Hematopoietic multipotent progenitor cell treated with erythropoietin and hydrocortisone succinate and interleukin-3 and kit ligand, for 4 days (in vitro differentiated cells): Measurements from ENCODE around the gene SLC17A3.

ENCODE experiments used
- DNase-seq: peaks from one replicate; pipeline ENCODE4 v3.0.0-alpha.2; 2015

Gene SLC17A3

GRCh38 chr6:25835442-25836283, 38.4 kb downstream of the SLC17A3 start:
- no peak for DNase-seq

DNA sequence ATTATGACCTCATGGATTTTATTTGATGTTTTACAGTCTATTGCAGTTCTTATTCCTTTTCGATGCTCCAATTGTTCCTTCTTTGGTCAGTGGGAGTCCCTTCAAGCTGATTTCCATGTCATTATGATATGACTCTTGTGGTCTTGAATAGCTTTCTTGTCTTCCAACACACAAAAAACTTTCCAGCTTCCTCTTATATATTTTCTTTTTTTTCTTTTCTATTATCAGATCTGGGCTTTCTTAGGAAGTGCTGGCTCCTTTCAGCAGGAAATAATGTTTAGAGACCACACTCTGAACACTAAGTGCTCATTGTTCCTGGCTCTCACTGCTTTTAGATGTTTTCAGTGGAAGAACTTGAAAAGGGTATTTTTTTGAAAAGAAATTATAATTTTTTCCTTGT, 39.1 kb downstream of the SLC17A3 start:
- DNase-seq, result peak; percentile 8

DNA sequence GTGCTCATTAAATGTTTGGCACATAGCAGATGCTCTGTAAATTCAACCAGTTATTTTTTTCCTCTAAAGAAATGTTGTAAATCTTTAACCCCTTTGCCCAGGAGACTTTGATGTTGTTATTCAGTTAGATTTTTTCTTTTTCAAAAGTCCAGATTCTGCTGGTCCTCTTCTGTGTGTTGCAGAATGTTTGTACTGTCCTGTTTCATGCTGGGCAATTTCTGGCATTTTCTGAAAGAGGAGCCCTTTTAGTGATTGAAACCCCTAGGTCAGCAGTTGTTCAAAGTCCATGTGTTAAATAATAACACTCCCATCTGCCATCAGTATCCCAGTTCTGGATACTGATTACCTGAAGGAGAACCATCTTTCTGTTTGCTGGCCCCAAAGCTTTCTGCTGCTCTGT, 40.9 kb downstream of the SLC17A3 start:
- no peak for DNase-seq

GRCh38 chr6:25832670-25833069, 41.4 kb downstream of the SLC17A3 start:
- no peak for DNase-seq

DNA sequence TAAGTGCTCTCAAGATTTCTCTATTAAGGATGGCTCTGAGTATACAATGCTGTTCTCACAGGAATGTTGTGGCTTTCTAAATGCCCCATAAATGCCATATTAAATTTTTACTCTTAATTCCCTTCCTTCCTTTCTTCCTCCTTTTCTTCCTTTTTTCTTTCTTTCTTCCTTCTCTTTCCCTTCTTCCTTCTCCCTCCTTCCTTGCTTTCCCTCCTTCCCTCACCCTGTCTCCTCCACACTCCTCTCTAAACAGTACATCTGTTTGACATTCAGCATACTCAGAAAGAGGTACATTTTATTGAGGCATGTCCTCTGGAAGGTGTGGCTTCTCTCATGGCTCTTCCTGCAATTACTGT, 41.8 kb downstream of the SLC17A3 start:
- no peak for DNase-seq

- DNase-seq, result no peak
These were observed 42.3 kb downstream of the SLC17A3 start, which contains the start of gene SLC17A1 for GRCh38 chr6:25831532-25832306. Gene SLC17A1 (minus strand): TSS chr6:25832052. CDS start chr6:25830557, 1,495 bp downstream.

DNA sequence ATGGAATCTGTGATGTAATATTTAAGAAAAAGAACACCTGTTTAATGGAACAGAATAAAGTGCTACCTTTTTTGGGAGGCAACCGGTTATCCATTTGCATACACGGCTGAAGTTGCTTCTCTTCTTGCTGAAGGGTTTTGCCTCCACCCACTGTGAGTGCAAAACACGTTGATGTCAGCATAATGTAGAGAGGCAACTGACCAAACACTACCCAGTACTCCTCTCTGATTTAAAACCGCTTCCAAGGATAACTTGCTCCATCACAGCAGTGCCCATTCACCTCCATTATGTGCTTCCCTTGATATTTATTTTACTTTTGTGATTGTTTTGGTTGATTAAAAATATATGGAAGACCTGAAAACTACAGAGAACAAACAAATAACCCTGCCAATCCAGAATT, 43.6 kb downstream of the SLC17A3 start:
- DNase-seq, result no peak

- DNase-seq, result no peak
These were observed 44.7 kb downstream of the SLC17A3 start for GRCh38 chr6:25829375-25829774.

GRCh38 chr6:25821341-25821740, 52.7 kb downstream of the SLC17A3 start:
- no peak for DNase-seq

DNA sequence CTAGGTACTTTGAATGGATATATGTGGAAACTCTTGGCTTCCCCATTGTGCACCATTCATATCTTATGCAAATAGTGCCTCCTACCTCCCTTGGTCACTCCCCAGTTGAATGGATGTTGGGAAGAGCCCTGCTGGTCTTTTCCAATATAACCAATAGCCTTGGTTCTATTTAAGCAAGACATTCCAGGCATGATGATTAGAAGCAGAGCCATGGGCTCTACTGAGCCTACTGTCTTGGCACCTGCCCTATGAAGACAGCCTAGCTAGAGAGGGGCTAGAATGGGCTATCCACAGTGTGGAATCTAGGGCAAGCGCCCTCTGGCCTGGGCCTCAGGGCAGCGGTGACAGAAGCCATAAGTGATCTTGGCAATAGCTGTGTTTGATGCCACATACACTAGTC, 57.8 kb downstream of the SLC17A3 start:
- DNase-seq, result no peak

- no peak for DNase-seq
These were observed 58.8 kb downstream of the SLC17A3 start for GRCh38 chr6:25815194-25815593.

DNA sequence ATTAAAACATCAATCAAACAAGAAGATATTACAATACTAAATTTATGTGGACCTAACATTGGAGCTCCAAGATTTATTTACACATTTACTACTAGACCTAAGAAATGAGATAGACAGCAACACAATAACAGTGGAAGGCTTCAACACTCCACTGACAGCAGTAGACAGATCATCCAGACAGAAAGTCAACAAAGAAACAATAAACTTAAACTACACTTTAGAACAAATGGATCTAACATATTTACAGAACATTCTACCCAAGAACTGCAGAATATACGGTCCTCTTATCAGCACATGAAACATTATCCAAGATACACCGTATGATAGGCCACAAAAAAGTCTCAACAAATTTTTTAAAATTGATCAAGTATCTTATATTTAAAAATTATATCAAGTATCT, 69.2 kb downstream of the SLC17A3 start:
- DNase-seq, result no peak

DNA sequence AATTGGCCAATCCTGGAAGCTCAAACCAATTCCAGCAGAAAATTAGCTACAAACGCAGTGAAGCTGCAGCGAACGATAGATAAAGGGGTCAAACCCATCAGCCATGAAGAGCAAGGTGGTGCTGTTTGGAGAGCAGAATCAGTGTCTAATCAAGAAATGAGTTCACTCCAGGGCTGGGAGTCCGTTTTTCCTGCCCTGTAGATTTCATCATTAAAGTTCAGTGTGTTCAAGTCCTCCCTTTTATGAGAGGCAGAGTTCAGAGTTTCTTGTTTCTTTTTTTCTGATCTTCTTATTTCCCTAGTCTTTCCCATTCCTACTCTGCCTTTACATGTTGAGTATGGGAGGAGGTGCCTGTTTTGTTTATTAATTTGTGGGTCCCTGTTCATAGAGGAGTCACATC, 72.6 kb downstream of the SLC17A3 start:
- DNase-seq, result no peak
